ENCODE results near the gene GYPC.
"Not testable (repeated sequence)": the region's sequence is repeated elsewhere in the genome, so short reads cannot be mapped to it uniquely, and the experiment has no call there.

GYPC gene

DNA sequence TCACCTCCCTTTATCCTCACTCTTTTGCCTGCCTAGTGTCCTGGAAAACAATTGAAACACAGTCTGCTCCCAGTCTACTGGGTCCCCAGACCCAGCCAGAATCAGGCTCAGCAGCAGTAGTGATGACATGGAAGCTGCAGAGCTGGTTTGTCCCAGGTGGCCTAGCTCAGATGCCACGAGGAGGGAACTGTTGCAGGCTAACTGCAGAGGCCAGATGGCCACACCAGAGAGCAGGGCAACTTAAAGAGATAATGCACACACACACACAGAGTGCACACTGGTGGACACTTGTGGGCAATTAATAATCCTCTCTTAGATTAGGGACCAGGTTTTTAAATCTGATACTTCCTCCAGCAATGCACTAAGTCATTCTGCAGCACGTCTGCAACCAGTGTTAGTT lies 42.4 kb downstream of the GYPC start:
- DNase-seq (ENCODE audit: low read depth in 2 of 2, low spot score in 1 of 2): no peak

DNA sequence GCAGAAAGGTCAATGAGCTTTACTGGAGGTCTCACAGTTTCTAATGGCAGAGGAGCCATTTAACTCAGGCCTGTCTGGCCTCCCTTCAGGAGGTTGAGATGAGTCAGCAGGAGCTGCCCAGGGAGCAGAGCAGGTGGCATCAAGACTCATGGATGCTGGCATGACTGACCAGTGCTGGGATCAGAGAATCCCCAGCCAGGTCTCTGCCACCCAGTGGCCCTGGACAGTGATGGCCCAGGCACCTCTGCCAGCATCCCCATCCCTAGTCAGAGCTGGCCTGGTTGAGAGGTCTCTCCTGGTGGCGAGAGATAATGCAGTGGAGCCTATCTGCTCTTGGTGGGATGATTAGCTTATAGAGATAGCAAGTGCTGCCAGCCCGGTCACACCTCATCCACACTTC lies 43.1 kb downstream of the GYPC start:
- no peak for DNase-seq (ENCODE audit: low read depth in 2 of 2, low spot score in 1 of 2)

DNA sequence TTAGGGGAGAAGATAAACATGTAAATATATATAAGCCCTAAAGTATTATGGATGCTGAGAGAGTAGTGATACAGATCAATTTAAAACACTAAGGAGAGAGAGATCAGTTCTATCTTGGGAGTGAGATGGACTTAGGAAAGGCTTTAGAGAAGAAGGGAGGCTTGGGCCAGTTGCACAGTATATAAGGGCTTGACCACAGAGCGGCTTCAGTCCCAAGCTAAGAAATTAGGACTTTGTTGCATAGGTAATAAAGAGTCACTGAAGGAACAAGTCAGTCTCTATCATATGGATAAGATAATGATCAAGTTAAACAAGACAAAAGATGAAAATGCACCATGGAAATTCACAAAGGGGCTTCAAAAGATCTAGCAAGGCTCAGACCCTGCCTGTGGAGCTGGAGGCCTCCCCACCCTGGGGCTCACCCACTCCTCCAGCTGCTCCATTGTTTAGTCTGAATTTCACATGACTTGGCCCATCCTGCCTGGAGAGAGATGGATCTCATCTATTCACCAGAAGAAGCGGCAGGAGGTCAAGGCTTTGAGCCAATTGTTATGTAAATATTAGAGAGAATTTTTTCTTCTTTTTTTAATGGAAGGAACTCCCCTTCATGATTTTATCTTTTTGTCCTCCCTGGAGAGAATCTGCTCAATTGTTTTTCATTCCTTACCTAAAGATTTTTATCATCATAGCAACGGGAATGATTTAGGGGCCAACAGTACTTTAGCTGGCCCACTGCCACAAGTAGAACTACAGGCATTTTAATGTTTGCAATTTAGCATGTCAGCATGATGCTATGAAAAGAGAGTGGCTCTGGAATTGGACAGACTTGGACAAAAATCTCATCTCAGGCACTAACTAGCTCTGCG lies 44.0 kb downstream of the GYPC start:
- no peak for DNase-seq (ENCODE audit: low read depth in 2 of 2, low spot score in 1 of 2)

DNA sequence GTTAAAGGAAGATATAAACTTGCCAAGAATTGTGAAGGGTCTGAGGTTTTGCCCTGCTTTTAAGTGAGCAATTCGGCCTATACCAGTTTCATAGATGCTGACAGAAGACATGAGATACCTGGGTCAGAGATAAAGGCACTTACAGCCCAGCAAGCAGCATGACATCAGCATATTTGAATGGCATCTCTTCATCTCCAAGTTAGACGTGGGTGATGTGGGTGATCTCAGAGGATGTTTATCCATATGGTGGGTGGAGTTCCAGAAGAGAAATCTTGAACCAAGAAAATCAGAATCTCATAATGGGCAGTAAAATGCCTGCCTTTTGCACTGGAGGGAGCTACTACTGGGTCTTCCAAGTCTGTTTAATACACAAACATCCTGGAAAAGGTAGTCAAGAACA lies 44.7 kb downstream of the GYPC start:
- DNase-seq (ENCODE audit: low read depth in 2 of 2, low spot score in 1 of 2): no peak

DNA sequence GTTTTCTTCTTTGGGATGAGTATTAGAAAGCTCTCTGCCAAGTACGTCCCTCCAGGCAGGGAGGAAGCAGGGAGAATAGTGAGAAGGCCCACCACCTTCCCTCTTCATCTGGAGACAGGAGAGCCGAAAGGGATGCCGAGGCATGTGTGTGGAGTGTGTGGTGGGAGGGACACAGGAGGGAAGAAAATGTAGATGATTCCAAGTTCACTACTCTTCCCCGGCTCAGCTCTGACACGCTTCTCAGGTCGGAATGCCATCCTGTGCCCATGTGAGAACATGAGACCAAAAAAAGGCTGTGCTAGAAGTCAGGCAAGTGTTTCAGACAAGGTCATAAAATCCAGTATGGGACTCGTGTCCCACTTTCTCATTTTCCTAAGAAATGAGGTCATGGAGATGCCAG lies 47.4 kb downstream of the GYPC start:
- no peak for DNase-seq (ENCODE audit: low read depth in 2 of 2, low spot score in 1 of 2)

DNA sequence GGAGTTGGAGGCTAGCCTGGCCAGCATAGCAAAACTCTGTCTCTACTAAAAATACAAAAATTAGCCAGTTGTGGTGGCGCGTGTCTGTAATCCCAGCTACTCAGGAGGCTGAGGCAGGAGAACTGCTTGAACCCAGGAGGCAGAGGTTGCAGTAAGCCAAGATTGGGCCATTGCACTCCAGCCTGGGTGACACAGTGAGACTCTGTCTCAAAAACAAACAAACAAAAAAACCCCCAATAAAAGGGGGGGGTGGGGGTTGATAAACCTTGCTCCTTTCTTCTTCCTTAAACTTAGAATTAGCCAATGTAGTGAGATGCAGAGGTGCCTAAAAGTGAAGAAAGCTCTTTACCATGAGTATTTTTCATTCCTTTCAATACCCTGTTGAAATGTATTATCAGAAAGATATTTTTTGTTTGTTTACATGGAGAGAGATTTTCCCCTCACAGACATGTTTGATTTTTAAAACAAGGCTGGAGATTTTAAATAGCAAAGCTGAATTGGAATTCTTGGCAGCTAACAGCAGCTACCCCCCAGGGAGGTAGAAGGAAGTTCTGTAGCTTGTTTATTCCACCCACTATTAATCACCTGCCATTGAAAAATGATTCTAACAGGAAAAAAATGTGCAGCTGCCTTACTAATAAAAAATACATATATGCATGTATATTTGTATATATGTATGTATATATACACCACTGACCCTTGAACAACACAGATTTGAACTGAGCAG lies 48.6 kb downstream of the GYPC start:
- no peak for DNase-seq (ENCODE audit: low read depth in 2 of 2, low spot score in 1 of 2)

GRCh38 chr2:126707191-126707590 lies 51.2 kb downstream of the GYPC start:
- DNase-seq (ENCODE audit: low read depth in 2 of 2, low spot score in 1 of 2): no peak

DNA sequence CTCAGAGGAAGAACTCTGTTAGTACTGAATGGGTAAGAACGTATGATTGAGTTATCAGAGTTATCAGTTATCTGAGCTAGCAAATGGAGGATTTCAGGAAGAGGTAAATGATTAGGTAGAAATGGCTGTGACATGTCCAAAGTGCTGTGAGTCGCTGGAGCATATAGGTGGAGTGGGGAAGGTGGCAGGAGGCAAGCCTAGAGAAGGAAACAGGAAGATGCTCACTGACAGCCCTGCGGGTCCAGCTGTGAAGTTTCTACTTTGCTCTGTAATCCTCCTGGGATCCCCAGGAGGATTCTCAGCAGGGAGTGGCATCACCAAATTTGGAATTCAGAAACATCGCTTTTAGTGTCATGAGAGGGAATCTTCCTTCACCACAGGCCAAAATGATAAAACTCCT lies 52.0 kb downstream of the GYPC start:
- no peak for DNase-seq (ENCODE audit: low read depth in 2 of 2, low spot score in 1 of 2)

GRCh38 chr2:126714191-126714965 lies 58.4 kb downstream of the GYPC start:
- DNase-seq (ENCODE audit: low read depth in 2 of 2, low spot score in 1 of 2): no peak

- no peak for DNase-seq (ENCODE audit: low read depth in 2 of 2, low spot score in 1 of 2)
These were observed 59.2 kb downstream of the GYPC start for GRCh38 chr2:126715111-126715510.

DNA sequence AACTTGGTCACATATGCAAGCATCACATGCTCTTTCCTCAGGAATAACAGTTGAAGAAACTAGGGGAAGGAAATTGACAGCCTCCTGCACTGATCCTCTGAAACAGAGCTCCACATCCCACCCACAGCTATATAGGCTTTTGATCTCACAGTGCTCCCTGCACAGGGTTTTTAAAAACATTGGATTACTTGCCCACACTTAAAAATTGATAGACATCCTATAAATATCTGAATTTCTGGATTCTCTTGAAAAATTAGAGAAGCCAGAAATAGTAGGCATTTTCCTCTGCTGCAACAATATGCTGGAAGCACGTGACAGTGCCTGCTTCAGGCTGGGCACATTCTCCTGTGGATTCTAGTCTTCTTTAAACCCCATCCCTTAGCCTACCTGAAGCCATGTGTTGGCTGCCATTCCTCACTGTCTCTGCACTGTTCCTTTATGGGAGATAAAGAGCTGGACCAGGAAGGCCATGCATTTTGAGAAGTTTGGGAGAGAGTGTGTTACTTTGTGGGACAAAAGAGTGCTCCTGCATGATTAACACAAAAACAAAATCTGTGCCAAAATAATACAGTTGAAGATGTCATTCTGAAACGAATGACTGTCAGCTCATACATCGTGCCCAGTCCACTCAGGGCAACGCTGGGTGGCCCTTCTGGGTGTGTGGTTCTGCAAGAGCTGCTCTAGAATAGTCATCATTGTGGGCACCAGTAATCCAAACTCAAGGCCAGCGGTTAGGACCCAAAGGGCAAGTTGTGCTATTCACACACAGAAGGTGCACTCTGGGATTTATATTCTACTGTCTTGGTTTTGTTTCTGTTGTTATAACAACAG lies 59.8 kb downstream of the GYPC start:
- DNase-seq (ENCODE audit: low read depth in 2 of 2, low spot score in 1 of 2): no peak

DNA sequence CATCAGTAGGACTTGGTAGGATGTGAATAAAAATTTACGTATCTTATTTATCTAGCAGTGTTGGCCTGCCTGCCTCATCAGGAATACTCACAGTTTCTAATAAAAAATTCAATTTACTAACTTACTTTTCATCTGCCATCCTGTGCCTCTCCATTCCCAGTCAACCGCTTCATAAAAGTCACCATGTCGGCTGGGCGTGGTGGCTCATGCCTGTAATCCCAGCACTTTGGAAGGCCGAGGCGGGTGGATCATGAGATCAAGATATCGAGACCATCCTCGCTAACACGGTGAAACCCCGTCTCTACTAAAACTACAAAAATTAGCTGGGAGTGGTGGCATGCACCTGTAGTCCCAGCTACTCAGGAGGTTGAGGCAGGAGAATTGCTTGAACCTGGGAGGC lies 61.3 kb downstream of the GYPC start:
- DNase-seq (ENCODE audit: low read depth in 2 of 2, low spot score in 1 of 2): not testable (repeated sequence)

- DNase-seq (ENCODE audit: low read depth in 2 of 2, low spot score in 1 of 2): no peak
These were observed 62.0 kb downstream of the GYPC start for GRCh38 chr2:126717928-126718327.

DNA sequence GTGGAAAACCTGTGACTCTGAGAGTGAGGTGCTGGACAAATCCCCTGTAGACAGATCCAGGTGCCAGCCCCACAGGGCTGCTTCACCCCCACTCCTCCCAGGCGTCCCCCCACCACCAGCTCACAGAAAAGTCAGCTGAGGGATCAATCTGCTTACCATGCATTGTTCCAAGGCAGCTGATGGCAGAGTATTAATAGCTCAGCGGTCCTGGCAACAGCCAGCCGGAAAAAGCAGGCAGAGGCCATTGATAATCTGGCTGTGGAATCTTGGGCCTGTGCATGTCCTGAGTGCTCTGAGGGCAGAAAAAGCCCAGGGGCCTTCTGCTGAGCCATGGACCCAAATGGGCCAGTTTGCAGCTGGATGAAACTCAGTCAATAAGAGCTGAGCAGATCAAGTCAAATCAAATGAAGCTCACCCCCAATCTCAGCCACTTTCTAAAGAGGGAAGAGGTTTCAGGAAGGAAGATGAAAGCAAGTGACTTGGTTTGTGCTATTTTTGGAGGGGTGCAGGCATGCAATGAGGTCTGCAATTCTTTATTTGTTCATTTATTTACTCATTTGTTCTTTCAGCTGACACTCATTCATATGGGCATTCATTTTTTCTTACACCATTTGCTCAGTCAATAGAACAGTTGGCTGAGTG lies 63.4 kb downstream of the GYPC start:
- no peak for DNase-seq (ENCODE audit: low read depth in 2 of 2, low spot score in 1 of 2)

DNA sequence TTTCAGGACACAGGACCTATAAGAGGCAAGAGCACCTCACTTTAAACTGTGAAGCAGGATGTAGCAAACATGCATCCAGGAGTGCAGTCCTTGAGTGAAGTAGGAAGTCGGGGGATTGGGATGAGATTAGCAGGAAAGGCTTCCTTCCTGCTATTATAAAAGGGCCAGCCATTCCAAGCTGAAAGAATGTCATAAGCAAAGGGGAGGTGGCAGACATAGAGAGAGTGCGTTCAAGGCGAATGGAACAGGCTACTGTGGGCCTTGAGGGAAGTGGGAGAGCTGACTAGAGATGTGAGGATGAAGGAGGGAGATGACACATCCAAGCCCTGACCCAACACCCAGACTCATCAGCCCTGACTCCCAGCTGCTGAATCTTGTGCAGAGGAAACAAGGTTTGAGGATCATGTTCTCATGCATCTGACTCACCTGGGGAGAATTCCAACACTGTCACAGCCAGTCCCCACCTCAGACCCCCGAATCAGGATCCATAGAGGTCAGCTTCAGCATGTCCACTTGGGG lies 63.9 kb downstream of the GYPC start:
- no peak for DNase-seq (ENCODE audit: low read depth in 2 of 2, low spot score in 1 of 2)

- no peak for DNase-seq (ENCODE audit: low read depth in 2 of 2, low spot score in 1 of 2)
These were observed 64.7 kb downstream of the GYPC start for GRCh38 chr2:126720638-126721037.

DNA sequence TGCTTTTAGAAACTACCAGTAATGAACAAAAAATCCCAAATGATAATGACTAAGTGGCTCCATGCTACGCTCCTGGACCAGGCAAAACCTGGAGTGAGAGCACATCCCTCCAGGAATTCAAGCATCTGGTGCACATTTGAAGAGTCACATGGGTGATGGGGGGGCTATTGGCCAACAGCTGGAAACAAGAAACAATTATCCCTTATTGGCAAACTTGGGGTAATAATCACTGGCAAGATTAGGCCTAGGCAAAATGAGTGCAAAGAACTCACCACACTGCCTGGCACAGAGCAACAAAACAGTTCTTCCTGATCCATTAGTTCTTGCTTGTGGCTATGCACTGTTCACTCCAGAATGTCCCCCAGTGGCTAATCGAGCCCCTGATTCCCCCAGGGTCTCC lies 66.1 kb downstream of the GYPC start:
- DNase-seq (ENCODE audit: low read depth in 2 of 2, low spot score in 1 of 2): no peak

GRCh38 chr2:126722546-126722945 lies 66.6 kb downstream of the GYPC start:
- no peak for DNase-seq (ENCODE audit: low read depth in 2 of 2, low spot score in 1 of 2)

- DNase-seq (ENCODE audit: low read depth in 2 of 2, low spot score in 1 of 2): no peak
These were observed 67.4 kb downstream of the GYPC start for GRCh38 chr2:126723281-126723815.

DNA sequence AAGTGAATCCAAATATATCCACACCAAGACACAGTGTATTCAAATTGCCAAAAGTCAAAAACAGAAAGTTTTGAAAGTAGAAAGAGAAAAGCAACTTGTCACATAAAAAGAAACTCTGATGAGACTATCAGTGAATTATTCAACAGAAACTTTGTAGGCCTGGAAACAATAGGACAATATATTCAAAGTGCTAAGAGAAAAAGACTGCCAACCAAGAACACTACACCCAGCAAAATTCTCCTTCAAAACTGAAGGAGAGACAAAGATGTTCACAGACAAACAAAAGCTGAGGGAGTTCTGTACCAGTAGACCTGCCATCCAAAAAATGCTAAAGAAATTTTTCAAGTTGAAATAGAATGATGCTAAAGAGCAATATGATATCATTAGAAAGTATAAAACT lies 69.6 kb downstream of the GYPC start:
- no peak for DNase-seq (ENCODE audit: low read depth in 2 of 2, low spot score in 1 of 2)
